ENCODE measurements around the gene MYL6. TPM values are rescaled to one million over a fixed set of nuclear protein-coding genes. Genes with fewer than 3 reads are reported as not detected.

MYL6 gene
- total and polyA plus RNA-seq, 9 of the 15 experiments (the other 6 are each of a cell fraction or from before 2014, with no cell fraction given) = 557 to 1,664 (median 958) TPM

- TF ChIP-seq POLR2G (IDR thresholded peaks at IDR 0.05; ENCODE audit: low read depth, low read length) = peak; percentile 99
- no peak for TF ChIP-seq ZNF277 (CRISPR knock-in tag; IDR thresholded peaks at IDR 0.05; ENCODE audit: borderline replicate concordance)
- no peak for TF ChIP-seq NR3C1 (CRISPR knock-in tag; IDR thresholded peaks at IDR 0.05)
- TF ChIP-seq MNT (conservative IDR thresholded peaks at IDR 0.05) = peak; percentile 97
- 0 out of 2 replicates have a peak, but pooled peaks have one; percentile 15 for TF ChIP-seq CBFB (CRISPR knock-in tag; IDR thresholded peaks at IDR 0.05)
- TF ChIP-seq ZFX (CRISPR knock-in tag; IDR thresholded peaks at IDR 0.05) = peak; percentile 63
- TF ChIP-seq VEZF1 (CRISPR knock-in tag; IDR thresholded peaks at IDR 0.05) = peak; percentile 47
- peak; percentile 61 for TF ChIP-seq ZNF740 (CRISPR knock-in tag; IDR thresholded peaks at IDR 0.05)
- TF ChIP-seq ZNF740 (tag; IDR thresholded peaks at IDR 0.05) = peak in 1 of 2 experiments; percentile 71; a peak in 2 of 4 replicates
- TF ChIP-seq E2F6 (IDR thresholded peaks at IDR 0.05; ENCODE audit: borderline replicate concordance in 1 of 2, extremely low read depth in 1 of 2, insufficient read depth in 1 of 2, insufficient read length in 1 of 2, low read depth in 1 of 2, low read length in 1 of 2, poor library complexity in 1 of 2, severe bottlenecking in 1 of 2) = peak; percentile 77 to 95
- no peak for TF ChIP-seq ZNF431 (CRISPR knock-in tag; IDR thresholded peaks at IDR 0.05)
- no peak for TF ChIP-seq SRSF7 (optimal IDR thresholded peaks at IDR 0.05; ENCODE audit: low read depth, low read length)
- peak; percentile 10 for TF ChIP-seq PML (IDR thresholded peaks at IDR 0.05; ENCODE audit: low read length)
- TF ChIP-seq ARHGAP35 (IDR thresholded peaks at IDR 0.05; ENCODE audit: partially characterized antibody) = no peak
- no peak for TF ChIP-seq KLF1 (tag; IDR thresholded peaks at IDR 0.05)
- no peak for TF ChIP-seq ZNF133 (CRISPR knock-in tag; IDR thresholded peaks at IDR 0.05)
- no peak for TF ChIP-seq FOXM1 (IDR thresholded peaks at IDR 0.05; ENCODE audit: low read depth)
- TF ChIP-seq FOXM1 (CRISPR knock-in tag; IDR thresholded peaks at IDR 0.05; ENCODE audit: low read depth) = peak; percentile 72; the same call in 1 of the 2 replicates
- no peak for TF ChIP-seq ZNF143 (CRISPR knock-in tag; IDR thresholded peaks at IDR 0.05)
- peak; percentile 83 for TF ChIP-seq MXI1 (IDR thresholded peaks at IDR 0.05; ENCODE audit: low read depth, low read length)
- no peak for TF ChIP-seq HNRNPH1 (optimal IDR thresholded peaks at IDR 0.05; ENCODE audit: low read depth, low read length)
- no peak for TF ChIP-seq XRCC3 (IDR thresholded peaks at IDR 0.05)
Observed at GRCh38 chr12:56127888-56128669, 30.1 kb upstream of the MYL6 start, which contains the start of gene ESYT1 (continued).

All from K562 (cell line).